Mesenchymal stem cell (in vitro differentiated cells and primary cell): Measurements from ENCODE around the gene TGFBI.

Experiments used
- DNase-seq: peaks from one replicate; pipeline ENCODE4 v3.0.0-alpha.2; 2013
- H2AFZ ChIP-seq: one replicate; pipeline ENCODE4 v1.6.1; 2013; ENCODE audit warnings: low read depth, mild to moderate bottlenecking, control low read depth, inconsistent platforms, low read length, moderate library complexity
- H2AK5ac ChIP-seq: 2 replicates; pipeline ENCODE4 v1.6.1; 2013; ENCODE audit warnings: low read length, moderate library complexity, mild to moderate bottlenecking, inconsistent platforms; ENCODE audit not compliant: severe bottlenecking
- H2BK120ac ChIP-seq: one replicate; pipeline ENCODE4 v1.6.1; 2013; ENCODE audit warnings: low read depth, mild to moderate bottlenecking, inconsistent platforms, low read length, moderate library complexity
- H2BK12ac ChIP-seq, 2 experiments: one replicate each; pipeline ENCODE4 v1.6.1; 2013; ENCODE audit warnings: inconsistent platforms in 2 of 2, low read length in 2 of 2, mild to moderate bottlenecking in 2 of 2, moderate library complexity in 2 of 2, control low read depth in 1 of 2
- H2BK15ac ChIP-seq: one replicate; pipeline ENCODE4 v1.6.1; 2013; ENCODE audit warnings: mild to moderate bottlenecking, low read depth, inconsistent platforms; ENCODE audit not compliant: poor library complexity, severe bottlenecking
- H2BK5ac ChIP-seq: 2 replicates; pipeline ENCODE4 v1.6.1; 2013; ENCODE audit warnings: low read depth, mild to moderate bottlenecking, low read length, control low read depth, inconsistent platforms; ENCODE audit not compliant: poor library complexity, severe bottlenecking
- H3K14ac ChIP-seq, 2 experiments: one replicate each; pipeline ENCODE4 v1.6.1; 2013; ENCODE audit warnings: inconsistent platforms in 2 of 2, low read length in 2 of 2, control low read depth in 1 of 2, mild to moderate bottlenecking in 1 of 2, moderate library complexity in 1 of 2
- H3K18ac ChIP-seq, 2 experiments: one replicate each; pipeline ENCODE4 v1.6.1; 2013; ENCODE audit warnings: inconsistent platforms in 2 of 2, low read length in 2 of 2, control low read depth in 1 of 2, low read depth in 1 of 2, mild to moderate bottlenecking in 1 of 2
- H3K23ac ChIP-seq, 2 experiments: one replicate each; pipeline ENCODE4 v1.6.1; 2013; ENCODE audit warnings: inconsistent platforms in 2 of 2, low read length in 2 of 2, mild to moderate bottlenecking in 2 of 2, moderate library complexity in 2 of 2, control low read depth in 1 of 2
- H3K27ac ChIP-seq: 2 replicates; pipeline ENCODE4 v1.5.1; 2013; ENCODE audit warnings: mild to moderate bottlenecking, moderate library complexity, low read length, control low read depth, inconsistent platforms; ENCODE audit not compliant: poor library complexity, severe bottlenecking
- H3K27me3 ChIP-seq, 2 experiments: 2 replicates each; pipeline versions ENCODE4 v1.6.1 to v1.7.0; 2013; ENCODE audit warnings: low read length in 2 of 2, mild to moderate bottlenecking in 2 of 2, moderate library complexity in 2 of 2, control low read depth in 1 of 2, inconsistent platforms in 1 of 2; ENCODE audit not compliant: control insufficient read depth in 1 of 2, insufficient read depth in 1 of 2
- H3K36me3 ChIP-seq, 2 experiments: 2 replicates each; pipeline versions ENCODE4 v1.6.1 to v1.7.0; 2013; ENCODE audit warnings: low read length in 2 of 2, control low read depth in 1 of 2, inconsistent platforms in 1 of 2, low read depth in 1 of 2, mild to moderate bottlenecking in 1 of 2; ENCODE audit not compliant: insufficient read depth in 2 of 2, control insufficient read depth in 1 of 2
- H3K4ac ChIP-seq, 2 experiments: one replicate each; pipeline ENCODE4 v1.6.1; 2013; ENCODE audit warnings: inconsistent platforms in 2 of 2, low read length in 2 of 2, mild to moderate bottlenecking in 2 of 2, moderate library complexity in 2 of 2, control low read depth in 1 of 2, low read depth in 1 of 2
- H3K4me1 ChIP-seq: 2 replicates; pipeline ENCODE4 v1.6.1; 2013; ENCODE audit warnings: low read depth, low read length, control low read depth; ENCODE audit not compliant: control insufficient read depth, insufficient read depth
- H3K4me2 ChIP-seq: 2 replicates; pipeline ENCODE4 v1.6.1; 2013; ENCODE audit warnings: low read length, mild to moderate bottlenecking, inconsistent platforms; ENCODE audit not compliant: poor library complexity, severe bottlenecking
- H3K4me3 ChIP-seq, 2 experiments: 2 replicates each; pipeline versions ENCODE4 v1.5.1 to v1.7.0; 2013; ENCODE audit warnings: low read length in 2 of 2, mild to moderate bottlenecking in 2 of 2, control low read depth in 1 of 2, low read depth in 1 of 2; ENCODE audit not compliant: insufficient read depth in 1 of 2
- H3K79me1 ChIP-seq: replicated peaks from 2 replicates; pipeline ENCODE4 v1.6.1; 2013; ENCODE audit warnings: mild to moderate bottlenecking, control low read depth, low read length, inconsistent platforms; ENCODE audit not compliant: poor library complexity, severe bottlenecking
- H3K9ac ChIP-seq: 2 replicates; pipeline ENCODE4 v1.7.0; 2013; ENCODE audit warnings: mild to moderate bottlenecking, low read length, moderate library complexity
- H3K9me3 ChIP-seq: 2 replicates; pipeline ENCODE4 v1.7.0; 2013; ENCODE audit warnings: mild to moderate bottlenecking, low read length; ENCODE audit not compliant: control insufficient read depth
- H4K8ac ChIP-seq: one replicate; pipeline ENCODE4 v1.6.1; 2013; ENCODE audit warnings: inconsistent platforms, mild to moderate bottlenecking, low read length, moderate library complexity
- H4K91ac ChIP-seq: one replicate; pipeline ENCODE4 v1.6.1; 2013; ENCODE audit warnings: mild to moderate bottlenecking, low read length, inconsistent platforms
- WGBS: methylation state at CpG from one replicate; pipeline ENCODE4 v1.1.7; 2013; ENCODE audit warnings: mixed read lengths; 5-methylcytosine and 5-hydroxymethylcytosine counted together

Gene TGFBI

DNA sequence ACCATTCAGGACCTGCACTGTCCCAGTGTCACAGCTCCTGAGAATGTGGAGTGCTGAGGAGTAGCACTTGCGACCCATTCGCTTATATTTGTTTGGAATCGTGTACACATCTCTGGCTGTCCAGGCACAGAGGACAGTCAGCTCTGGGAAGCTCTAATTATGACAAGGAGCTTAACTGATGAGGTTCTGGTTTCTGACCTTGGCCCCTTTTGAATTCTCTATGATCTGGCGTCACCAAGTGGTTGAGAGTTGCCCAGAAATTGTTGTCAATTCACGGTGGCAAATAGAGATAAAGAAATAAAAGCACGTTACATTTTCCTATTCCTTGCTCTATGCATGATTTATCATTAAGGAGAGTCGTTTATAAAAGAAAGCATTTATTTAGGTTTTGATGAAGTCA is 39.1 kb upstream of the TGFBI start:
- Histone ChIP-seq H3K23ac (no peak overlapping the region), H2BK120ac (no peak overlapping the region), H3K79me1 (no peaks in the 10 kb centered on the region), H3K27ac (no peak overlapping the region), H3K9ac (no peak overlapping the region), H3K4me2 (no peak overlapping the region), H3K27me3 (peaks cover 0 to 6% of the 10 kb centered on the region in 2 experiments), H2BK12ac (peak overlapping the region in 1 of 2 experiments; percentile 76), H2BK15ac (no peak overlapping the region), H3K4me3 (no peak overlapping the region), H2AK5ac (no peak overlapping the region), H2BK5ac (no peak overlapping the region), H3K36me3 (no peaks in the 10 kb centered on the region), H4K91ac (no peak overlapping the region), H3K9me3 (no peaks in the 10 kb centered on the region), H3K18ac (peak overlapping the region in 1 of 2 experiments; percentile 53), H4K8ac (no peak overlapping the region), H3K4ac (peak overlapping the region in 1 of 2 experiments; percentile 71), H2AFZ (no peak overlapping the region), H3K4me1 (peaks cover 3% of the 10 kb centered on the region), H3K14ac (no peak overlapping the region)
- no peak for DNase-seq
- 85% methylated on average over 6 of the region's 7 CpGs for WGBS

- Histone ChIP-seq H3K9ac (no peak overlapping the region), H3K27me3 (peaks cover 0 to 6% of the 10 kb centered on the region in 2 experiments), H2AK5ac (no peak overlapping the region), H2BK5ac (no peak overlapping the region), H3K4me3 (no peak overlapping the region), H3K36me3 (no peaks in the 10 kb centered on the region), H2AFZ (no peak overlapping the region), H4K91ac (peak overlapping the region; percentile 29), H2BK12ac (peak overlapping the region; percentile 83 to 95), H3K27ac (no peak overlapping the region), H3K14ac (no peak overlapping the region), H3K23ac (peak overlapping the region in 1 of 2 experiments; percentile 70), H3K4ac (peak overlapping the region in 1 of 2 experiments; percentile 42), H3K9me3 (no peaks in the 10 kb centered on the region), H3K18ac (peak overlapping the region; percentile 55 to 90), H3K4me1 (peaks cover 3% of the 10 kb centered on the region), H2BK120ac (peak overlapping the region; percentile 9), H4K8ac (no peak overlapping the region), H2BK15ac (peak overlapping the region; percentile 65), H3K4me2 (no peak overlapping the region), H3K79me1 (no peaks in the 10 kb centered on the region)
- WGBS: 91% methylated on average over 21 of the region's 21 CpGs
- DNase-seq: no peak
These were observed 38.1 kb upstream of the TGFBI start for GRCh38 chr5:135990528-135991255.

DNA sequence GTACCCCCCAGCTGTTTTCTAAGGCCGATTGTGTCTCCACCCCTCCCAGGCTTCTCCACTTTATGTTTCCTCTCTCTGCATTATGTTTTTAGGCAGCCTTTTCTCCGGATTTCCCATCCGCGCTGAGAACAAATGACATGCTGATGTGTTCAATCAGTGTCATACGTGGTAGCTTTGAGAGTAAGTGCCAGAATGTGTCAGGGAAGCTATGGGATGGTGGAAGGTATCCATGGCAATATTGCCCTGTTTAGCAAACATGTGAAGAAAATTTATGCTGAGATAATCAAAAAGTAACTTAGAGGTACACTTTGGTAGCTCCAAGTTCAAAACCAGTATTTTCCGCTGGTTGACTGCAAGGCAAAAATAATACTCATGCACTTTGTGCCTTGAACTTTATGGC is 37.4 kb upstream of the TGFBI start:
- Histone ChIP-seq H3K18ac (peak overlapping the region; percentile 55 to 67), H3K4me2 (no peak overlapping the region), H2BK5ac (no peak overlapping the region), H2AFZ (no peak overlapping the region), H3K4me3 (no peak overlapping the region), H3K4ac (no peak overlapping the region), H3K27me3 (peaks cover 0 to 6% of the 10 kb centered on the region in 2 experiments), H3K79me1 (no peaks in the 10 kb centered on the region), H2BK120ac (no peak overlapping the region), H3K36me3 (no peaks in the 10 kb centered on the region), H3K9me3 (no peaks in the 10 kb centered on the region), H3K27ac (no peak overlapping the region), H4K91ac (no peak overlapping the region), H3K9ac (no peak overlapping the region), H3K4me1 (peaks cover 7% of the 10 kb centered on the region), H3K14ac (no peak overlapping the region), H2BK12ac (no peak overlapping the region), H4K8ac (no peak overlapping the region), H2BK15ac (no peak overlapping the region), H3K23ac (no peak overlapping the region), H2AK5ac (no peak overlapping the region)
- DNase-seq: no peak
- 93% methylated on average over 6 of the region's 6 CpGs for WGBS

DNA sequence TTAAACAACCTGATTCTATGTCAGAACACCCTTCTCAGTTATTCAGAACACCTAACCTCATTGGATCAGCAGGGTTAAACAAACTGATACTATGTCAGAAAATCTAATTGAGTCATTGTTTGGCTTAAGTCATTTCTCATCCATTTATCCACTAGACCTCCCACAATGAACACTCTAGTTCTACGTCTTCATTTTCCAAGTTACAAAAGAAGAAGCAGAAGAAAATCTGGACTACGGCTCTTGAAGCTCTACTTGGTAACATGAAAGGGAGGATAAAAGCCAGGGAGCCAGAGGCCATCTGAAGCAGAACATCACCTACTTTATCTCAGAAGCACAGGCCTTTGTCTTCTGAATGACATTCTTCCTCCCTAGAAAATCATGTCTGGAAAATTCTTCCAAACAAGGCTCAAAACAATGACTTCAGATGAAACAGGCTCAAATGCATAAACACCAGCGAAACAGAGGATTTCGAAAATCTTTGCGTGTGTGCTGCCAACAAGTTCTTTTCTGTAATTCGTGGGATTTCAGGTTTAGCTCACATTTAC is 35.4 kb upstream of the TGFBI start:
- H2BK120ac ChIP-seq: peak overlapping the region; percentile 27
- DNase-seq: no peak
- H2AFZ ChIP-seq: no peak overlapping the region
- no peak overlapping the region for H3K4me2 ChIP-seq
- no peak overlapping the region for H3K14ac ChIP-seq
- H2AK5ac ChIP-seq: peak overlapping the region; percentile 2
- peak overlapping the region in 1 of 2 experiments; percentile 75 for H2BK12ac ChIP-seq
- peak overlapping the region; percentile 98 for H2BK15ac ChIP-seq
- peak overlapping the region; percentile 56 for H4K8ac ChIP-seq
- WGBS: 15% methylated on average over 6 of the region's 6 CpGs
- peak overlapping the region; percentile 80 for H3K27ac ChIP-seq
- H3K36me3 ChIP-seq: no peaks in the 10 kb centered on the region
- H3K4ac ChIP-seq: peak overlapping the region; percentile 34 to 94
- no peaks in the 10 kb centered on the region for H3K79me1 ChIP-seq
- H3K9me3 ChIP-seq: no peaks in the 10 kb centered on the region
- no peak overlapping the region for H3K23ac ChIP-seq
- peaks cover 0 to 6% of the 10 kb centered on the region in 2 experiments for H3K27me3 ChIP-seq
- H2BK5ac ChIP-seq: peak overlapping the region; percentile 71
- peak overlapping the region; percentile 16 to 89 for H3K18ac ChIP-seq
- peak overlapping the region in 1 of 2 experiments; percentile 43 for H3K4me3 ChIP-seq
- peaks cover 11% of the 10 kb centered on the region for H3K4me1 ChIP-seq
- no peak overlapping the region for H4K91ac ChIP-seq
- H3K9ac ChIP-seq: peak overlapping the region; percentile 71
